A549 (cell line): ENCODE measurements around the gene SRRD. TPM values are rescaled to one million over a fixed set of nuclear protein-coding genes. Genes with fewer than 3 reads are reported as not detected.

Experiments
- ATAC-seq, 2 experiments: fragments of 200-7000 bp in 1 of 2; fragments of >200 bp in 1 of 2; cut with Nextera tagmentation in 1 of 2; cut with Tn5 transposase in 1 of 2; 3 replicates each; pipeline versions ENCODE4 v1.8.0 to v1.9.1; 2018 to 2020; ENCODE audit warnings: mild to moderate bottlenecking in 1 of 2, moderate library complexity in 1 of 2
- CTCF ChIA-PET: fragments of 300-600 bp; sonication (Branson Sonifier 250); formaldehyde crosslinking; extraction: SDS; loops from one replicate; lab custom pipeline; 2021; ENCODE audit warnings: antibody characterized with exemption, inconsistent platforms; lab: Yijun Ruan, JAX
- POLR2A ChIA-PET: fragments of 350-600 bp; formaldehyde crosslinking; extraction: SDS; loops from one replicate; lab custom pipeline; 2021; ENCODE audit warnings: antibody characterized with exemption, inconsistent platforms; lab: Yijun Ruan, JAX
- DNase-seq, 2 experiments: peaks; one replicate each; pipeline versions ENCODE4 v3.0.0 to v3.0.0-alpha.2; 2011 to 2016; ENCODE audit warnings: low read depth in 1 of 2, low spot score in 1 of 2
- FAIRE-seq: peaks from 2 replicates; lab custom pipeline; 2011; peaks lifted over from hg19 to GRCh38; lab: Jason Lieb, UNC
- H3K27ac ChIP-seq, 2 experiments: fragments of >200 bp; sonication (Bioruptor Twin); formaldehyde crosslinking; 3 replicates each; pipeline ENCODE4 v1.5.1; 2016 to 2017
- H3K4me1 ChIP-seq: fragments of >200 bp; sonication (Bioruptor Twin); formaldehyde crosslinking; 3 replicates; pipeline ENCODE4 v1.6.1; 2016
- H3K4me2 ChIP-seq: fragments of >200 bp; sonication (Bioruptor Twin); formaldehyde crosslinking; 3 replicates; pipeline ENCODE4 v1.6.1; 2016
- H3K4me3 ChIP-seq: fragments of >200 bp; sonication (Bioruptor Twin); formaldehyde crosslinking; 3 replicates; pipeline ENCODE4 v1.5.1; 2016
- H3K9me3 ChIP-seq: fragments of >200 bp; sonication (Bioruptor Twin); formaldehyde crosslinking; 3 replicates; pipeline ENCODE4 v1.6.1; 2016
- BHLHE40 ChIP-seq: IDR thresholded peaks from 2 replicates; pipeline ENCODE4 v1.6.1; 2012; ENCODE audit warnings: low read depth, low read length, inconsistent platforms
- CBX2 ChIP-seq: fragments of 200-600 bp; sonication (generic); IDR thresholded peaks from 2 replicates; pipeline ENCODE4 v1.6.1; 2016; ENCODE audit warnings: low read depth, mild to moderate bottlenecking, borderline replicate concordance
- CBX8 ChIP-seq: fragments of 200-600 bp; sonication (generic); IDR thresholded peaks from 2 replicates; pipeline ENCODE4 v1.6.1; 2016
- CHD2 ChIP-seq: fragments of 150-350 bp; IDR thresholded peaks from 2 replicates; pipeline ENCODE4 v1.6.1; 2014; ENCODE audit warnings: low read length; ENCODE audit not compliant: partially characterized antibody
- CTCF ChIP-seq: fragments of >200 bp; sonication (Bioruptor Twin); formaldehyde crosslinking; IDR thresholded peaks from 3 replicates; pipeline ENCODE4 v1.5.1; 2016
- EHF ChIP-seq: fragments of 250-450 bp; sonication (Bioruptor Pico); IDR thresholded peaks from 2 replicates; pipeline ENCODE4 v1.5.0; 2020; ENCODE audit warnings: mild to moderate bottlenecking
- ELK1 ChIP-seq: fragments of 150-350 bp; IDR thresholded peaks from 2 replicates; pipeline ENCODE4 v1.6.1; 2014; ENCODE audit warnings: low read depth, mild to moderate bottlenecking, low read length
- ESRRA ChIP-seq: fragments of 150-350 bp; IDR thresholded peaks from 2 replicates; pipeline ENCODE4 v1.6.1; 2014; ENCODE audit warnings: mild to moderate bottlenecking, low read length, borderline replicate concordance
- HES2 ChIP-seq: fragments of >200 bp; sonication (Bioruptor Twin); formaldehyde crosslinking; IDR thresholded peaks from 2 replicates; pipeline ENCODE4 v1.6.1; 2016
- HOXB5 ChIP-seq: fragments of 250-450 bp; sonication (Bioruptor Pico); IDR thresholded peaks from 2 replicates; pipeline ENCODE4 v1.5.0; 2020; ENCODE audit warnings: mild to moderate bottlenecking, moderate library complexity
- KDM5A ChIP-seq: fragments of 200-600 bp; sonication (generic); IDR thresholded peaks from 2 replicates; pipeline ENCODE4 v1.6.1; 2016; ENCODE audit warnings: antibody characterized with exemption, mild to moderate bottlenecking
- MAZ ChIP-seq: fragments of 150-350 bp; IDR thresholded peaks from 2 replicates; pipeline ENCODE4 v1.6.1; 2014; ENCODE audit warnings: antibody characterized with exemption, low read depth, low read length, borderline replicate concordance
- POLR2A ChIP-seq: IDR thresholded peaks from 2 replicates; pipeline ENCODE4 v1.6.1; 2012; ENCODE audit warnings: mild to moderate bottlenecking, low read length
- REST ChIP-seq: fragments of 200-600 bp; sonication (generic); IDR thresholded peaks from 2 replicates; pipeline ENCODE4 v1.6.1; 2016; ENCODE audit warnings: antibody characterized with exemption, mild to moderate bottlenecking, moderate library complexity
- RFX5 ChIP-seq: fragments of 450-650 bp; IDR thresholded peaks from 2 replicates; pipeline ENCODE4 v1.7.1; 2014; ENCODE audit warnings: antibody characterized with exemption, mild to moderate bottlenecking, moderate library complexity
- SMC3 ChIP-seq: fragments of >200 bp; sonication (Bioruptor Twin); formaldehyde crosslinking; IDR thresholded peaks from 3 replicates; pipeline ENCODE4 v1.6.1; 2018; ENCODE audit warnings: inconsistent platforms
- TP53 ChIP-seq: fragments of 250-450 bp; sonication (Bioruptor Pico); IDR thresholded peaks from 2 replicates; pipeline ENCODE4 v1.5.0; 2021; ENCODE audit warnings: mild to moderate bottlenecking, moderate library complexity
- ZC3H11A ChIP-seq: fragments of 450-650 bp; IDR thresholded peaks from 2 replicates; pipeline ENCODE4 v1.6.1; 2014; ENCODE audit warnings: antibody characterized with exemption, mild to moderate bottlenecking
- ZSCAN20 ChIP-seq: fragments of 250-450 bp; sonication (Bioruptor Pico); IDR thresholded peaks from 2 replicates; pipeline ENCODE4 v1.8.0; 2022; ENCODE audit warnings: mild to moderate bottlenecking, moderate library complexity
- polyA plus RNA-seq, 4 experiments: library from polyadenylated mRNA; depleted of rRNA in 3 of 4; stranded (reverse); fragments of >200 nt; fragmentation: RNase III in 1 of 4; extraction: RNeasy Plus Mini Kit Qiagen cat#74134 plus additional on column Dnase treatment in 1 of 4; gene quantifications; 2 replicates in 3 of 4; 3 replicates in 1 of 4; pipeline ENCODE4 v1.2.3, GENCODE V29; 2011 to 2017
- TF ChIP-seq, protein P1 (sequence below): fragments of 250-450 bp; sonication (Bioruptor Pico); IDR thresholded peaks from 2 replicates; pipeline ENCODE4 v1.5.0; 2021; ENCODE audit warnings: mild to moderate bottlenecking, moderate library complexity, borderline replicate concordance
- TF ChIP-seq, protein P2 (sequence below): IDR thresholded peaks from 2 replicates; pipeline ENCODE4 v1.6.1; 2012
- TF ChIP-seq, protein P3 (sequence below): fragments of 250-450 bp; sonication (Bioruptor Pico); IDR thresholded peaks from 2 replicates; pipeline ENCODE4 v1.5.0; 2020; ENCODE audit warnings: low read depth, mild to moderate bottlenecking, moderate library complexity

The SRRD gene
- polyA plus RNA-seq, 2 of the 4 experiments (the other 2 are of a cell fraction), result 14.1 to 36.4 TPM

GRCh38 chr22:26503758-26504157, 20.1 kb downstream of the SRRD start (continued):
- TF ChIP-seq, protein P1, sequence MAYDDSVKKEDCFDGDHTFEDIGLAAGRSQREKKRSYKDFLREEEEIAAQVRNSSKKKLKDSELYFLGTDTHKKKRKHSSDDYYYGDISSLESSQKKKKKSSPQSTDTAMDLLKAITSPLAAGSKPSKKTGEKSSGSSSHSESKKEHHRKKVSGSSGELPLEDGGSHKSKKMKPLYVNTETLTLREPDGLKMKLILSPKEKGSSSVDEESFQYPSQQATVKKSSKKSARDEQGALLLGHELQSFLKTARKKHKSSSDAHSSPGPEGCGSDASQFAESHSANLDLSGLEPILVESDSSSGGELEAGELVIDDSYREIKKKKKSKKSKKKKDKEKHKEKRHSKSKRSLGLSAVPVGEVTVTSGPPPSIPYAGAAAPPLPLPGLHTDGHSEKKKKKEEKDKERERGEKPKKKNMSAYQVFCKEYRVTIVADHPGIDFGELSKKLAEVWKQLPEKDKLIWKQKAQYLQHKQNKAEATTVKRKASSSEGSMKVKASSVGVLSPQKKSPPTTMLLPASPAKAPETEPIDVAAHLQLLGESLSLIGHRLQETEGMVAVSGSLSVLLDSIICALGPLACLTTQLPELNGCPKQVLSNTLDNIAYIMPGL (CRISPR knock-in tag), result no peak
- TF ChIP-seq HES2 (no peak), REST (no peak), HOXB5 (CRISPR knock-in tag) (no peak)

GRCh38 chr22:26508148-26508547, 24.5 kb downstream of the SRRD start:
- TF ChIP-seq ZSCAN20 (CRISPR knock-in tag) (no peak), CBX2 (no peak), BHLHE40 (no peak), TP53 (CRISPR knock-in tag) (no peak), ELK1 (no peak), SMC3 (no peak), MAZ (no peak), CHD2 (no peak), EHF (CRISPR knock-in tag) (no peak), RFX5 (no peak), KDM5A (no peak), CBX8 (no peak), ZC3H11A (no peak), ESRRA (no peak), CTCF (no peak), POLR2A (no peak)
- TF ChIP-seq, protein P2, sequence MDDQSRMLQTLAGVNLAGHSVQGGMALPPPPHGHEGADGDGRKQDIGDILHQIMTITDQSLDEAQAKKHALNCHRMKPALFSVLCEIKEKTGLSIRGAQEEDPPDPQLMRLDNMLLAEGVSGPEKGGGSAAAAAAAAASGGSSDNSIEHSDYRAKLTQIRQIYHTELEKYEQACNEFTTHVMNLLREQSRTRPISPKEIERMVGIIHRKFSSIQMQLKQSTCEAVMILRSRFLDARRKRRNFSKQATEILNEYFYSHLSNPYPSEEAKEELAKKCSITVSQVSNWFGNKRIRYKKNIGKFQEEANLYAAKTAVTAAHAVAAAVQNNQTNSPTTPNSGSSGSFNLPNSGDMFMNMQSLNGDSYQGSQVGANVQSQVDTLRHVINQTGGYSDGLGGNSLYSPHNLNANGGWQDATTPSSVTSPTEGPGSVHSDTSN, result no peak
- TF ChIP-seq, protein P3, sequence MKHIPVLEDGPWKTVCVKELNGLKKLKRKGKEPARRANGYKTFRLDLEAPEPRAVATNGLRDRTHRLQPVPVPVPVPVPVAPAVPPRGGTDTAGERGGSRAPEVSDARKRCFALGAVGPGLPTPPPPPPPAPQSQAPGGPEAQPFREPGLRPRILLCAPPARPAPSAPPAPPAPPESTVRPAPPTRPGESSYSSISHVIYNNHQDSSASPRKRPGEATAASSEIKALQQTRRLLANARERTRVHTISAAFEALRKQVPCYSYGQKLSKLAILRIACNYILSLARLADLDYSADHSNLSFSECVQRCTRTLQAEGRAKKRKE, result no peak
- FAIRE-seq (no peak), DNase-seq (no peak), ATAC-seq (no peak)
- Histone ChIP-seq H3K4me3 (no peak overlapping the region), H3K9me3 (no peaks in the 10 kb centered on the region), H3K4me1 (peaks cover 5% of the 10 kb centered on the region; the same call in 1 of the 3 replicates), H3K27ac (no peak overlapping the region), H3K4me2 (no peak overlapping the region)
- CTCF ChIA-PET, result interaction anchor here (0.6 to 0.7 kb wide), 2 partner anchors 8 to 397 kb away, joined by 4 read pairs; no protein-coding TSS in a partner anchor
- POLR2A ChIA-PET, result no interaction called here
